Gastrocnemius medialis (tissue), 4 donors: ENCODE data around the gene PTGES. TPM values are rescaled to one million over a fixed set of nuclear protein-coding genes. Genes with fewer than 3 reads are reported as not detected.

Source experiments
- ATAC-seq, 2 donors: fragments of 150-250 bp; one replicate each; pipeline ENCODE4 v1.9.1; 2016
- DNase-seq, 2 donors: peaks; one replicate each; pipeline ENCODE4 v3.0.0-alpha.2; 2019
- H3K27ac ChIP-seq, 4 donors: fragments of 200-600 bp; sonication (generic); 1 replicate in 1 of 4; 2 replicates in 3 of 4; pipeline ENCODE4 v1.5.1; 2016 to 2018; ENCODE audit warnings: mild to moderate bottlenecking in 2 of 4, moderate library complexity in 1 of 4
- H3K27me3 ChIP-seq, 3 donors: fragments of 200-600 bp; sonication (generic) in 2 of 3; 1 replicate in 1 of 3; 2 replicates in 2 of 3; pipeline versions ENCODE4 v1.5.1 to v1.6.0; 2016 to 2019; ENCODE audit warnings: mild to moderate bottlenecking in 1 of 3, moderate library complexity in 1 of 3
- H3K36me3 ChIP-seq, 2 donors: fragments of 200-600 bp; sonication (generic) in 1 of 2; one replicate each; pipeline ENCODE4 v1.5.1; 2017 to 2018
- H3K4me1 ChIP-seq, 2 donors: fragments of 200-600 bp; sonication (generic) in 1 of 2; one replicate each; pipeline ENCODE4 v1.5.1; 2016 to 2017; ENCODE audit warnings: mild to moderate bottlenecking in 2 of 2
- H3K4me3 ChIP-seq, 4 donors: fragments of 200-600 bp; sonication (generic) in 3 of 4; 1 replicate in 1 of 4; 2 replicates in 3 of 4; pipeline ENCODE4 v1.5.1; 2016 to 2019; ENCODE audit warnings: mild to moderate bottlenecking in 2 of 4
- H3K9me3 ChIP-seq, 3 donors: fragments of 200-600 bp; sonication (generic) in 2 of 3; 1 replicate in 1 of 3; 2 replicates in 2 of 3; pipeline ENCODE4 v1.5.1; 2016 to 2019
- POLR2A ChIP-seq, 2 donors: fragments of 450-650 bp; IDR thresholded peaks; one replicate each; pipeline ENCODE4 v1.6.1; 2017; ENCODE audit warnings: antibody characterized with exemption in 2 of 2, mild to moderate bottlenecking in 2 of 2, moderate library complexity in 2 of 2
- in situ Hi-C, 4 donors: fragments of 200-750 bp; cut with MboI; loops; one replicate each; pipeline versions ENCODE4 v1.15.0 to v1.8.0; 2017; ENCODE audit warnings: low sequenced_read_pairs in 4 of 4
- intact Hi-C: fragments of 100-400 bp; cut with DNase I; formaldehyde crosslinking; loops from one replicate; pipeline ENCODE4 v1.15.1; 2023; ENCODE audit warnings: low total_unique reads
- total RNA-seq, 4 donors: library from RNA; depleted of rRNA; stranded (reverse); fragments of >200 nt; gene quantifications; one replicate each; pipeline versions ENCODE4 v1.1.0 to v1.2.3, GENCODE V29; 2016
- TF ChIP-seq, protein P1 (sequence below), 5 experiments: fragments of 450-650 bp in 3 of 5; fragments of 200-600 bp in 2 of 5; sonication (generic) in 2 of 5; IDR thresholded peaks in 4 of 5; conservative IDR thresholded peaks in 1 of 5; 1 replicate in 4 of 5; 2 replicates in 1 of 5; pipeline ENCODE4 v1.5.1; 2016 to 2019; ENCODE audit warnings: antibody characterized with exemption in 5 of 5, mild to moderate bottlenecking in 3 of 5, moderate library complexity in 3 of 5

PTGES gene
- total RNA-seq, 4 donors from 2014 or later: 0.23 to 1.2 (median 0.51) TPM; not detected in 1

DNA sequence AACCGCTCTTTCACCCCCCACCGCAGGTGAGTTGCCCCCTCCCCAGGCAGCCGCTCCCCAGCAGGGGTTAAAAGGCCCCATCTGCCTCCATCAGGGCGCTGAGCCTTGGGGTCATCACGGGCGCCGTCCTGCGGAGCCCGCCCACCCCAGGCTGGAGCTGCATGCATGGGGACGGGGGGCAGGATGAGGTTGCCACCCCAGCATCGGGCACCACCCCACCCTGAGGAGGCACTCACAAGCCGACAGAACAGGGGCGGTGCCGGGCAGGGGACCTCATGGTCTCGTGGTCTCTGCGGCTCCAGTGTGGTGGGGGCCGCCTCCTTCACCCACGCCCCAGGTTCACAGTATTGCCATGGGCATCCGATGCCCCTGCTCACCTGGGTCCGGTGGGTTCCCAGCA lies 16.5 kb downstream of the PTGES start:
- in situ Hi-C loops: loop anchor here in 3 of 4 donors (10.0 kb wide), 1 partner anchor 48 kb away; no protein-coding TSS in a partner anchor
- H3K4me3 ChIP-seq: no peak overlapping the region
- peaks cover 0 to 7% (median 0%) of the 10 kb centered on the region in 3 donors for H3K27me3 ChIP-seq
- no peak for TF ChIP-seq POLR2A (IDR thresholded peaks at IDR 0.05)
- TF ChIP-seq, protein P1, sequence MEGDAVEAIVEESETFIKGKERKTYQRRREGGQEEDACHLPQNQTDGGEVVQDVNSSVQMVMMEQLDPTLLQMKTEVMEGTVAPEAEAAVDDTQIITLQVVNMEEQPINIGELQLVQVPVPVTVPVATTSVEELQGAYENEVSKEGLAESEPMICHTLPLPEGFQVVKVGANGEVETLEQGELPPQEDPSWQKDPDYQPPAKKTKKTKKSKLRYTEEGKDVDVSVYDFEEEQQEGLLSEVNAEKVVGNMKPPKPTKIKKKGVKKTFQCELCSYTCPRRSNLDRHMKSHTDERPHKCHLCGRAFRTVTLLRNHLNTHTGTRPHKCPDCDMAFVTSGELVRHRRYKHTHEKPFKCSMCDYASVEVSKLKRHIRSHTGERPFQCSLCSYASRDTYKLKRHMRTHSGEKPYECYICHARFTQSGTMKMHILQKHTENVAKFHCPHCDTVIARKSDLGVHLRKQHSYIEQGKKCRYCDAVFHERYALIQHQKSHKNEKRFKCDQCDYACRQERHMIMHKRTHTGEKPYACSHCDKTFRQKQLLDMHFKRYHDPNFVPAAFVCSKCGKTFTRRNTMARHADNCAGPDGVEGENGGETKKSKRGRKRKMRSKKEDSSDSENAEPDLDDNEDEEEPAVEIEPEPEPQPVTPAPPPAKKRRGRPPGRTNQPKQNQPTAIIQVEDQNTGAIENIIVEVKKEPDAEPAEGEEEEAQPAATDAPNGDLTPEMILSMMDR (IDR thresholded peaks at IDR 0.05 in 4 of 5, conservative IDR thresholded peaks at IDR 0.05 in 1 of 5): no peak
- H3K9me3 ChIP-seq: no peaks in the 10 kb centered on the region
- no peaks in the 10 kb centered on the region for H3K36me3 ChIP-seq
- H3K27ac ChIP-seq: no peak overlapping the region
- H3K4me1 ChIP-seq: no peaks in the 10 kb centered on the region
- ATAC-seq (no peak), DNase-seq (no peak)
- intact Hi-C loops: no loop called here

DNA sequence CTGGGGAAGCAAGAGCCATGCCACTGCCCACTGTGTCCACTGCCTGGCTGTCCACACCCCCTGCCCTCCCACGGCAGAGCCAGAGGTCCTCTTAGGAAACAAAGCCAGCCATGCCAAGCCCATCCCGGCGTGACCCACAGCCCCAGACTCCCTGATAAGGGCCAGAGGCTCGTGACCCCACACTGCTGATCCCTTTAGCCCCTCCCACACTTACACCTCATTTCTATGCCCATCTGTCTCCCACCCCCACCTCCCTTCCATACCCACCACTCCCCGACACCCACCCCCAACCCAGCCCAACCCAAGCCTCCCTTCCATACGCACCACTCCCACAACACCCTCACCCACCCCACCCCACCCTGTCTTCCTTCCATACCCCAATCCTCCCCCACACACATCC lies 17.3 kb downstream of the PTGES start:
- DNase-seq (no peak), ATAC-seq (no peak)
- in situ Hi-C loops: loop anchor here in 3 of 4 donors (10.0 kb wide), 1 partner anchor 49 kb away; no protein-coding TSS in a partner anchor
- H3K27ac ChIP-seq: no peak overlapping the region
- no peaks in the 10 kb centered on the region for H3K36me3 ChIP-seq
- no peak overlapping the region for H3K4me3 ChIP-seq
- no peak for TF ChIP-seq POLR2A (IDR thresholded peaks at IDR 0.05)
- TF ChIP-seq, protein P1 (IDR thresholded peaks at IDR 0.05 in 4 of 5, conservative IDR thresholded peaks at IDR 0.05 in 1 of 5): no peak
- H3K27me3 ChIP-seq: peaks cover 0 to 10% (median 0%) of the 10 kb centered on the region in 3 donors
- no peaks in the 10 kb centered on the region for H3K9me3 ChIP-seq
- intact Hi-C loops: no loop called here
- no peaks in the 10 kb centered on the region for H3K4me1 ChIP-seq

- Histone ChIP-seq H3K27ac (no peak overlapping the region), H3K9me3 (no peaks in the 10 kb centered on the region), H3K36me3 (no peaks in the 10 kb centered on the region), H3K4me3 (no peak overlapping the region), H3K4me1 (no peaks in the 10 kb centered on the region), H3K27me3 (peaks cover 0 to 10% (median 0%) of the 10 kb centered on the region in 3 donors)
- intact Hi-C loops (no loop called here), in situ Hi-C loops (loop anchor here in 3 of 4 donors (10.0 kb wide), 1 partner anchor 51 kb away; no protein-coding TSS in a partner anchor)
- no peak for TF ChIP-seq POLR2A (IDR thresholded peaks at IDR 0.05)
- TF ChIP-seq, protein P1 (IDR thresholded peaks at IDR 0.05 in 4 of 5, conservative IDR thresholded peaks at IDR 0.05 in 1 of 5): no peak
- ATAC-seq: no peak
- DNase-seq: no peak
These were observed 19.2 kb downstream of the PTGES start for GRCh38 chr9:129733632-129733953.

- Histone ChIP-seq H3K9me3 (no peaks in the 10 kb centered on the region), H3K4me3 (no peak overlapping the region), H3K27ac (no peak overlapping the region), H3K4me1 (no peaks in the 10 kb centered on the region), H3K27me3 (peaks cover 0 to 10% (median 0%) of the 10 kb centered on the region in 3 donors), H3K36me3 (no peaks in the 10 kb centered on the region)
- in situ Hi-C loops (loop anchor here in 3 of 4 donors (10.0 kb wide), 1 partner anchor 52 kb away; no protein-coding TSS in a partner anchor), intact Hi-C loops (no loop called here)
- DNase-seq (no peak), ATAC-seq (no peak)
- no peak for TF ChIP-seq POLR2A (IDR thresholded peaks at IDR 0.05)
- TF ChIP-seq, protein P1 (IDR thresholded peaks at IDR 0.05 in 4 of 5, conservative IDR thresholded peaks at IDR 0.05 in 1 of 5): no peak
These were observed 19.8 kb downstream of the PTGES start for GRCh38 chr9:129732946-129733631.
